ENCODE results near the gene PPIB.
"Not testable (repeated sequence)": the region's sequence is repeated elsewhere in the genome, so short reads cannot be mapped to it uniquely, and the experiment has no call there.

PPIB gene

DNA sequence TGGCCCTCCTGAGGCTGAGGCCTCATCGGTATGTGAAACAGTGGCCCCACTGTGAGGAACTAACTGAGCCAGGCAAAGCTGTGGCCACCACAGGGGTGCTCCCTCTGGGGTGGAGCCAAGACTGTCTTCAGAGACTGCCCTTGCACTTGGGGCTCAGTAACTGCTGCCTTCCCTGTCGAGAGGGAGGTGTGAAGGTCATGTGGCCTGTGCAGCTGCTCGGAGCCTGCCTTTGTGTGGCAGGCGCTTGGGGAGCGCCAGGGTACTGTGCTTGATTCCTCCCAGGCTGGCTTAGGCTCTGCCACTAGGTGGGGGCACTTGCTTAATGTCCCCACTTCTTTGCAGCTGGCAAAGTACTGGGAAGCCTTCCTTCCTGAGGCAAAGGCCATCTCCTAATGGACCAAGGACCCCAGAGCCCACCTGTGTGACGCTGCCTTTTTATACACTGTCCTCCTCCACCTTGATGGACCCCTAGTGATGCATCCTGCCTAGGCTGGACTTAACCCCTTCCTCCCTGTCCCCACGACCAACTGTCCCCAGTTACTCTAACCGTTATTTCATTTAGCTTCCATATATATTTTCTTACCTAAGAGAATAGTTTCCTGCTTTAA is 25.5 kb downstream of the PPIB start:
- DNase-seq = no peak

DNA sequence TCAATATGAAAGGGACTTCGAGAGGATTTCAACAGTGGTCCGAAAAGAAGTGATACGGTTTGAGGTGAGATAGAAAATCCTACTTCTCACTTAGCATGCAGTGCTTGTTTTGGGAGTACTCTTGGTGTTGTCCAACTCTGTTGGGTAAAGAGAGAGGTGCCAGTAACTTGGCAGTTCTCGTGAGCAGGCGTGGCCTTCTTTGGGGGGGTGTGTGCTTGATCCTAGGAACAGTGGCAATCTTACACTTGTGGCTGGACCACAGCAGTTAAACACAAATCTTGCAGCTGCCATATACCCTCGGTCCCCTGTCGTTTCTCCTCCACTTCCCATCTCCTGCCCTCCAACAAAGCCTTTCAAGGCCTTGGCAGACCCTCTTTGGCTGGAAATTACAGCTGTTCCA is 26.5 kb downstream of the PPIB start:
- DNase-seq = no peak

DNA sequence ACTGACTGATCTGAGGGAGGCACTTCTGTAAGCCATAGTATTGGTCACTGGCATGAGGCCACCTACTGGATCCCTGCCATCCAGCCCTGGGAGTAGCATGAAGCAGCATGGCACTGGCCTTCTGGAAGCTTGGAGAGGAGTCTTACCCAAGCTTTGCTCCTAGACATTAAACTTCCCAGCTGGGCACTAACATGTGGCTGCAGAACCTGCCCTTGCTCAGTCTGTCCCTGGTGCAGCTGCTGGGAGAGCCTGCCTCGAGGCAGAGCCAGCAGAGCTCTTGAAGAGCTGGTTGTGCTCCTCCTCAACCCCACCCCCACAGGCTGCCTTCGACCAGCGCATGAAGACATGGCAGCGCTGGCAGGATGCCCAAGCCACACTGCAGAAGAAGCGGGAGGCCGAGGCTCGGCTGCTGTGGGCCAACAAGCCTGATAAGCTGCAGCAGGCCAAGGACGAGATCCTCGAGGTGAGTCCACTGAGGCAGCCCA is 28.4 kb downstream of the PPIB start:
- no peak for DNase-seq

GRCh38 chr15:64133623-64134344 is 29.0 kb downstream of the PPIB start:
- no peak for DNase-seq

GRCh38 chr15:64132217-64132616 is 30.6 kb downstream of the PPIB start:
- no peak for DNase-seq

GRCh38 chr15:64131547-64131946 is 31.3 kb downstream of the PPIB start:
- DNase-seq = no peak

DNA sequence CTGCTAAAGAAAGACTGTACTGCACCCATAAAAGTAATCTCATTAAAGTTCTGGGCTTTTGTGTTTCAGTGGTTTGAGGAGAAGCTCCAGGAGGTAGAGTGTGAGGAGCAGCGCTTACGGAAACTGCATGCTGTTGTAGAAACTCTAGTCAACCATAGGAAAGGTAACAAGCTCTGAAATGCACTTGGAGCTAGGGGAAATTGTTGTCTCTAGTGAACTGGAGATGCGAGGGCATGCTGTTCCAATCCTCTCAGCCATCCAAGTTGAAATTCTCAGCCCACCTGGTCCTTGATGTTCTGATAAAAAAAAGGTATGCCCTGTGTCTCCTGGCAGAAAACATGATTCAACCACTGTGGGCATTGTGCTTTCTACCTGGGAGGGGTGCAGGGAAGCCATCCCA is 32.7 kb downstream of the PPIB start:
- DNase-seq = no peak

DNA sequence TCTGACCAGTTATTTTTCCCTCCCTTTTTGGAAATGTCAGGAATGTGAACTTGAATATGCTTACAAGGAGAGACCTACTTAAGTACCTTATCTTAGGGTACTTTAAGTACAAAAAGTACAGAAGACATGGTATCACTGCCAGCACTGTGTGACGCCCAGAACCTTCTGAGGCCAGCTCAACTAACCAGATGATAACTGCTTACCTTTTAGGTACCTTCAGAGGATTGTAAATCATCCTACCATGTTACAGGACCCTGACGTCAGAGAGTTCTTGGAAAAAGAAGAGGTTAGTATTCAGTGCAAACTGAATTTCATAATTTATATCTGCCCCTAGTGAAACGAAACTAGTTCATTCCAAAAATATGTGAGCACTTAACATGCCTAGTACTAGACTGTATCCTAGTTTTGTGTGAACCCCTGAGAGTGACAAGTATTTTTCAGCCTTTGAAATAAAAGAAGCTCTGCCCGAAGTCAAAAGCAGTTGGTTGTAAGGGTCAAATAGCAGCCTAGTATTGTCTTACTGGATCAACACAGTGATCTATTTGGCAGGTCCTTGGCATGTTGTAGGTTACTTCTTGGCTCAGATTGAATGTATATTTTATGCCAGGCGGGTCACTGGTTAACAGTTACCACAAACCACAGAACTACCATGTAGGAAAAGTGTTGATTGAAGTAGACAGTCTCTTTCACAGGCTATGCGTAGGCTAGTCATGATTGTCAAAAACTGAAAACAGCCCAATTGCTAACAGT is 35.1 kb downstream of the PPIB start:
- DNase-seq = no peak

DNA sequence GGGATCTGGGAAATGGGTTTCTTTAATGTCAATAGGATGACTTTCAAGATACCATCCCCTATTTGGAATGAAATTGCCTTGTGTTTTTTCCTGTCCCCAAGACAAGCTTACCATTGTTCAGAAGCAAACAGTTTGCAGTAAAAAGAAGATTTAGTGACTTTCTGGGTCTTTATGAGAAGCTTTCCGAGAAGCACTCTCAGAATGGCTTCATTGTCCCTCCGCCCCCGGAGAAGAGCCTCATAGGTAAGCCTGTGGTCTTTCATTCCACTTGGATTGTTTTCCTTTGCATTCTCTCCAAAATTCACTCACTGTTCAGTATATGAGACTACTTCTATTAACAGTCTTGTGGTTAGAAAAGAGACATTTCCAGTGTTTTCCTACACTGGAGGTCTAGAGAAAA is 36.8 kb downstream of the PPIB start:
- DNase-seq = no peak

DNA sequence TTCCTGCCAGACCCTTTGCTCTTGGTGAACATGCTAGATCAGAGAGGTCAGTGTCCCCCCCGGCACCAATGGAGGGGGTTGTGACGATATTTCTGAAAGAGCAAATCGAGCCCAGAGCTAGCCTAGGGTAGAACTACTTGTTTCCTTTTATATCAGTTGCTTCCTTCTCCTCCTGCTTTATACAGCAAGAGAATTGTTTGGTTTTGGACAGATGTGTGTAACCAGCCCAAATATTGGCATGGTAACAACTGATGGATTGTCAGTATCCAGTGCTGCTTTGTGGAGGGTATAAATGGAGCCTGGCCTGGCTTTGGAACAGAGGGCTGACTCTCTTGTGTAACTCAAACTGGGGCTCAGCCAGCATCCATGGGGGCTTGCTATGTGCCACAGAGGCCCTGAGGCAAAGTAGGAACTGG is 39.9 kb downstream of the PPIB start:
- no peak for DNase-seq

- DNase-seq = no peak
Observed at GRCh38 chr15:64122444-64122843, 40.4 kb downstream of the PPIB start.

GRCh38 chr15:64121614-64122013 is 41.2 kb downstream of the PPIB start:
- no peak for DNase-seq

- not testable (repeated sequence) for DNase-seq
Observed at GRCh38 chr15:64120322-64120721, 42.5 kb downstream of the PPIB start.

DNA sequence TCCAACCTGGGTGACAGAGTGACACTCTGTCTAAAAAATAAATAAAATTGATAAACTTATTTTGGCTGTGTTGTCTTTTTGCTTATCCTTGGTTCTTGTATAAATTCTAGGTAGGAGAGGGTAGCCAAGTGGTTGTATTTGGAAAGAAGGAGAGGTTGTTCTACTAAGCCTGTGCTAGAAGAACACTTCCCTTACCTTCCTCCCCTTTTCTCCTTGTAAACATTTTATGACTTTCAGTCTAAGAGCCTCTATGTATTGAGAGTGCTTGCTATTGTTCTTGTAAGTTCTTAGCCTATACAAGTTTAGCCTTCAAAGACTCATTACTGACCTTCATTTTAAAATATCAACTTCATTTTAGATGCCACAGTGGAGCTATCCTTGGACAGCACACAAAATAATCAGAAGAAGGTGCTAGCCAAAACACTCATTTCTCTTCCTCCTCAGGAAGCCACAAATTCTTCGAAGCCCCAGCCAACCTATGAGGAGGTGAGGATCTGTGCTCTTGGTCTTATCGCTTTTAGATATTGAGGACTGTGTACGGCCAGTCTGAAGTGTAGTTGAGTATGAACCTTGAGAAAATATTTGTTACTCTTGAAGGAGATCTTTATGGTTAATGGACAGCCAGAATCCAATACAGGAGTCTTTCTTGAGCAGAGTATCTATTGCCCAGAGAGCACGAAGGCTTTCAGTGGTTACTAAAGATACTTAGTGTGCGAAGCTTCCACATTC is 44.9 kb downstream of the PPIB start:
- no peak for DNase-seq

- no peak for DNase-seq
Observed at GRCh38 chr15:64112904-64113303, 49.9 kb downstream of the PPIB start.

DNA sequence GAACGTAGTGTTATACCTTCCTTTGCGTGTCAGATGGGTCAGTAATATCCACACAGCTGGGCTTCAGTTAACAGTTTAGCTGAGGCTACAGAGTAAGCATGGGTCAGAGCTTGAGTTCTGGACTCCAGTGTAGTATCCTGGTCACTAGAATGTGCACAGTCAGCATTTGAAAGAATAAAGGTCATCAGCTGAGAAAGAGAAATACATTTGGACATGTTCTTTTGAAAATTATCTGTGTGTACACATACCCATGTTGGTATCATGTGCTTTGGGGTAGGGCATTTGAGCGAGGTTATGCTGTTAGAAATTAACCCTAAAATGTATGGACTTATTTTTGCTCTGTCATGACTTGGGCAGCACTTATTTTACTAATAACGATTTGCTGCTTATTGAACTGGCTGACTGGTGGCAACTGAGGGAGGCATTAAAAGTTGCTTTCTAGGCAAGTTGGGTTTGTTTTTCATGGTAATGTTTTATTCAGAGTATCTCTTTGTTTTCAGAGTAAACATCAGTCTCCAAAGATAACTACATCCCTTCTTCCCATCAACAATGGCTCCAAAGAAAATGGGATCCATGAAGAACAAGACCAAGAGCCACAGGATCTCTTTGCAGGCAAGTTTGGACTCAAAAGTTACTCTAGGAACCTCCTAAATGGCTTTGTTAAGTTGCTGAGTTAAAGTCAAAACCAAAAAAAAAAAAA is 50.6 kb downstream of the PPIB start:
- no peak for DNase-seq

GRCh38 chr15:64111679-64112050 is 51.2 kb downstream of the PPIB start:
- DNase-seq = no peak

DNA sequence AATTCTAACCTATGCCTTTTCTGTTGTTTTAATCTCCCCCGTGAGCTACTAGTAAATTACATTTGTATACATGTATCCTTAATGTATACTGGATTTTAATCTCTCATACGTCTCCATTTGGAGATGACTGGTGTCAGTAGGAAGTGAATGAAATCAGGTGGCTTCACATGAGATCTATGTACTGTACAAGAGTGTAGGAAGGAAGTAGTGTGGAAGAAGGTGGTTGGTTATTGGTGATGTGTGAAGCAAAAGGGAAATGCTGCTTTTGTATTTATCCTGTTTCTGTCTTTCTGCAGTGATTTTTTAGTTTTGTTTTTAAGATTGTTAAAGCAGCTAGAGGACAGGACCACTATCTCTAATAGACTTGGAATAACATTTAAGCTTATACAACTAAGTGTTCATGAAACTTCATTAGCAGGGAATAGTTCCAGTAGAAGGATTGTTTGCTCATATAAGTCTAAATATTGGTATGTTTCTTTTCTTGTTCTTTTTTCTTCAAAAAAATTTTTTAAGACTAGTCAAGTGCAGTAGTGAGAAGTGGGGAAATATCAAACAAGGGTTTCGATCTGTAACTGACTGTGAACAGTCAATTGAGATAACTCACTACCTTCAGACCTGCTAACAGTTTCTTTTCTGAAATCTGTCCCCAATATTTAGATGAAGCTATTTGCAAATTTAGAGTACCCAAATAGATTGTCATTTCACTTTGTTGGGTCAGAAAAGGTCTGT is 51.7 kb downstream of the PPIB start:
- no peak for DNase-seq

- not testable (repeated sequence) for DNase-seq
Observed at GRCh38 chr15:64110108-64110701, 52.6 kb downstream of the PPIB start.

DNA sequence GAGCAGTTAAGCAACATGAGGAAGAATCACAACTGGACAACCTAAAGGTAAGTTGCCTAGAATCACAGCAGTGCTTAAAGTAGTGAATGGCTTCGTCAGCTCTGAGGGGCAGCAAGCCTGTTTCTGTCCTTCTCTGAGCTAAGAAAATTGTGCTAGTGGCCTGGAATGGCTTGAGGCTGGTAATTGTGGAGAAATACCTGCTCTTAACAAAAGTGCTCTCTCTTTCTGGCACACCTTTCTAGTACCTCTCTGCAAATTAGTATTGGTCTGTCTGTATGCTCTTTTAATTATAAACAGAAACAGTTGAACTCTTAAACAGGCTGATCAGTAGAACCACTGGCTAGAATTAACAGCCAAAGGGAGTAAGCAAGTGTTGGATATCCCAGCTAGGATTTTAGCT is 55.5 kb downstream of the PPIB start:
- DNase-seq = no peak
